ENCODE results near the gene DHRS4L2. TPM values are rescaled to one million over a fixed set of nuclear protein-coding genes. Genes with fewer than 3 reads are reported as not detected.

Gene DHRS4L2
- total and polyA plus RNA-seq, 2 of the 4 experiments (the other 2 are of a cell fraction): 11.1 to 19.6 TPM

DNA sequence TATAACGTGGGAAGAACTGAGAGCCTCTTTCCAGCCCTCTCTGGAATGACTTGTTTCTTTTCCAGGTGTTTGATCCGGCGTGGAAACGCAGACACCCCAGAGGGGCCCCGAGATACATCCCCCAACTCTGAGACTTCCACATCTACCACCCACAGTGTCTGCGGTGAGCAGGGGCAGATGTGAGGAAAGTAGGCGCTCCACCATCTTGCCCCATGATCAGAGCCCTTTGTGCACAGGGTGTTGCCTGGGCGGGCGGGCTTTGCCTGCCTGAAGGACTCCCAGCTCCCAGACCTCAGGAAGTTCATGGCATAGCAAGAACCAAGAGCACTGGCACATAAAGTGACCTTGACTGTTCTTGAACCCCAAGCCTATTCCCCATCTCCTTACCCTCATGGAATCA is 65.9 kb downstream of the DHRS4L2 start:
- Histone ChIP-seq H3K9me3 (ENCODE audit: control insufficient read depth, insufficient read depth, low read length) (no peaks in the 10 kb centered on the region), H2BK120ac (ENCODE audit: low read depth, low read length) (no peak overlapping the region), H3K56ac (ENCODE audit: extremely low read depth, insufficient read depth, low read length) (no peak overlapping the region), H3K4me2 (ENCODE audit: low read depth, low read length) (no peak overlapping the region), H3K36me3 (ENCODE audit: control insufficient read depth, insufficient read depth, low read length) (no peaks in the 10 kb centered on the region), H3K27ac (ENCODE audit: insufficient read depth, low read length) (no peak overlapping the region), H3K4me1 (ENCODE audit: control insufficient read depth, insufficient read depth, low read length) (peaks cover 5% of the 10 kb centered on the region; the same call in 1 of the 2 replicates), H2AK9ac (replicated peaks; ENCODE audit: low read depth, low read length, poor library complexity) (no peak overlapping the region), H3K4me3 (ENCODE audit: insufficient read depth, low read depth, low read length) (no peak overlapping the region), H2BK15ac (ENCODE audit: low read depth, low read length) (no peak overlapping the region), H4K91ac (ENCODE audit: insufficient read depth, low read depth, low read length) (no peak overlapping the region), H3K79me1 (ENCODE audit: low read depth in 1 of 2, low read length in 2 of 2) (no peaks in the 10 kb centered on the region), H4K8ac (ENCODE audit: low read depth in 2 of 2, low read length in 2 of 2) (no peak overlapping the region), H3K18ac (ENCODE audit: low read depth, low read length) (no peak overlapping the region), H3K14ac (replicated peaks; ENCODE audit: low read depth, low read length) (no peak overlapping the region), H3K9me1 (ENCODE audit: insufficient read depth, low read length) (0 out of 2 replicates have a peak, but pooled peaks cover 3% of the 10 kb centered on the region), H4K5ac (ENCODE audit: low read depth, low read length) (no peak overlapping the region), H2BK5ac (ENCODE audit: low read depth, low read length, poor library complexity, severe bottlenecking) (no peak overlapping the region), H3K4ac (ENCODE audit: low read depth, low read length) (no peak overlapping the region), H2AFZ (replicated peaks; ENCODE audit: low read length, poor library complexity) (no peak overlapping the region), H2BK20ac (ENCODE audit: low read depth, low read length) (no peak overlapping the region), H3K9ac (ENCODE audit: low read depth, low read length) (no peak overlapping the region), H3K27me3 (ENCODE audit: control insufficient read depth, insufficient read depth, low read length) (peaks cover 34% of the 10 kb centered on the region; the same call in 1 of the 2 replicates), H3K23ac (ENCODE audit: low read depth, low read length) (no peak overlapping the region), H2AK5ac (ENCODE audit: low read depth, low read length) (no peak overlapping the region), H4K20me1 (ENCODE audit: insufficient read depth, low read length) (peaks cover 3% of the 10 kb centered on the region; the same call in 1 of the 2 replicates)
- TF ChIP-seq MAFK (IDR thresholded peaks at IDR 0.05; ENCODE audit: low read depth, low read length): no peak
- no peak for TF ChIP-seq CEBPB (IDR thresholded peaks at IDR 0.05; ENCODE audit: low read depth, low read length)
- TF ChIP-seq NFE2L2 (IDR thresholded peaks at IDR 0.05; ENCODE audit: low read depth, low read length): no peak
- BruUV-seq (replicated peaks): no TSS peak
- ATAC-seq (ENCODE audit: low read depth) (no peak), DNase-seq (no peak)
- dilution Hi-C loops (cut with HindIII; ENCODE audit: low sequenced_read_pairs, unreplicated experiment): no loop called here
- POLR2A ChIA-PET (ENCODE audit: unreplicated experiment): no interaction called here
- CTCF ChIA-PET: interaction anchor here (1.4 kb wide), 1 partner anchor 54 kb away, joined by 4 read pairs; no protein-coding TSS in a partner anchor
- WGBS, 2 experiments (ENCODE audit: extremely low coverage in 2 of 2, insufficient read length in 1 of 2): 40% methylated on average over 2 of the region's 9 CpGs; no CpG with 5 or more reads in 1 of the 2 experiments
- intact Hi-C loops (cut with micrococcal nuclease): no loop called here
- in situ Hi-C loops (cut with MboI; ENCODE audit: low sequenced_read_pairs): loop anchor here (5.0 kb wide), 1 partner anchor 38 kb away; the partner anchor contains the start of gene PCK2

Other genes starting within 250 kb of the DHRS4L2 start
- 43.2 and 48.9 TPM in 2 replicates for gene DHRS4, start 35.2 kb upstream of the DHRS4L2 start, total RNA-seq (2012; rRNA removed)
- 48.6 and 51.8 TPM in 2 replicates for gene DHRS4, start 35.2 kb upstream of the DHRS4L2 start, polyA plus RNA-seq (2012; rRNA removed)
- gene CARMIL3, start 63.1 kb downstream of the DHRS4L2 start, total RNA-seq (2012; rRNA removed): under 0.01 TPM in 1 of 2 replicates, not detected in the other
- 0.03 TPM in 1 of 2 replicates, not detected in the other for gene CARMIL3, start 63.1 kb downstream of the DHRS4L2 start, polyA plus RNA-seq (2012; rRNA removed)
- gene CPNE6, start 82.6 kb downstream of the DHRS4L2 start, total RNA-seq (2012; rRNA removed): not detected in 2 replicates
- gene CPNE6, start 82.6 kb downstream of the DHRS4L2 start, polyA plus RNA-seq (2012; rRNA removed): not detected in 2 replicates
- gene PCK2, start 105.4 kb downstream of the DHRS4L2 start, total RNA-seq (2012; rRNA removed): 11.1 and 13.4 TPM in 2 replicates
- gene PCK2, start 105.4 kb downstream of the DHRS4L2 start, polyA plus RNA-seq (2012; rRNA removed): 23.9 and 29.4 TPM in 2 replicates
- 46.7 and 52.0 TPM in 2 replicates for gene DCAF11, start 125.8 kb downstream of the DHRS4L2 start, total RNA-seq (2012; rRNA removed)
- 19.0 and 21.0 TPM in 2 replicates for gene DCAF11, start 125.8 kb downstream of the DHRS4L2 start, polyA plus RNA-seq (2012; rRNA removed)
- gene NRL, start 126.0 kb downstream of the DHRS4L2 start, total RNA-seq (2012; rRNA removed): 0.18 and 0.28 TPM in 2 replicates
- gene NRL, start 126.0 kb downstream of the DHRS4L2 start, polyA plus RNA-seq (2012; rRNA removed): 0.70 and 0.85 TPM in 2 replicates
- gene FITM1, start 141.7 kb downstream of the DHRS4L2 start, total RNA-seq (2012; rRNA removed): not detected in 2 replicates
- gene FITM1, start 141.7 kb downstream of the DHRS4L2 start, polyA plus RNA-seq (2012; rRNA removed): not detected in 2 replicates
- 42.8 and 55.3 TPM in 2 replicates for gene PSME1, start 147.3 kb downstream of the DHRS4L2 start, total RNA-seq (2012; rRNA removed)
- 97.9 and 106 TPM in 2 replicates for gene PSME1, start 147.3 kb downstream of the DHRS4L2 start, polyA plus RNA-seq (2012; rRNA removed)
- gene EMC9, start 152.7 kb downstream of the DHRS4L2 start, total RNA-seq (2012; rRNA removed): 15.0 and 15.1 TPM in 2 replicates
- gene EMC9, start 152.7 kb downstream of the DHRS4L2 start, polyA plus RNA-seq (2012; rRNA removed): 19.2 and 21.6 TPM in 2 replicates
- 92.2 and 104 TPM in 2 replicates for gene PSME2, start 157.7 kb downstream of the DHRS4L2 start, total RNA-seq (2012; rRNA removed)
- gene PSME2, start 157.7 kb downstream of the DHRS4L2 start, polyA plus RNA-seq (2012; rRNA removed): 141 and 171 TPM in 2 replicates
- gene RNF31, start 158.6 kb downstream of the DHRS4L2 start, total RNA-seq (2012; rRNA removed): 26.1 and 37.5 TPM in 2 replicates
- gene RNF31, start 158.6 kb downstream of the DHRS4L2 start, polyA plus RNA-seq (2012; rRNA removed): 28.9 and 31.6 TPM in 2 replicates
- 29.7 and 34.6 TPM in 2 replicates for gene IRF9, start 172.3 kb downstream of the DHRS4L2 start, total RNA-seq (2012; rRNA removed)
- gene IRF9, start 172.3 kb downstream of the DHRS4L2 start, polyA plus RNA-seq (2012; rRNA removed): 23.2 and 25.6 TPM in 2 replicates
- 0.36 and 0.56 TPM in 2 replicates for gene REC8, start 183.2 kb downstream of the DHRS4L2 start, total RNA-seq (2012; rRNA removed)
- 3.5 and 3.6 TPM in 2 replicates for gene REC8, start 183.2 kb downstream of the DHRS4L2 start, polyA plus RNA-seq (2012; rRNA removed)
- 36.7 and 37.6 TPM in 2 replicates for gene IPO4, start 199.9 kb downstream of the DHRS4L2 start, total RNA-seq (2012; rRNA removed)
- 39.4 and 39.9 TPM in 2 replicates for gene IPO4, start 199.9 kb downstream of the DHRS4L2 start, polyA plus RNA-seq (2012; rRNA removed)
- 51.9 and 65.6 TPM in 2 replicates for gene TM9SF1, start 206.5 kb downstream of the DHRS4L2 start, total RNA-seq (2012; rRNA removed)
- 40.4 and 40.9 TPM in 2 replicates for gene TM9SF1, start 206.5 kb downstream of the DHRS4L2 start, polyA plus RNA-seq (2012; rRNA removed)
- gene TSSK4, start 216.8 kb downstream of the DHRS4L2 start, total RNA-seq (2012; rRNA removed): under 0.01 TPM in 1 of 2 replicates, not detected in the other
- gene TSSK4, start 216.8 kb downstream of the DHRS4L2 start, polyA plus RNA-seq (2012; rRNA removed): 0.07 TPM in 1 of 2 replicates, not detected in the other
- gene CHMP4A, start 224.6 kb downstream of the DHRS4L2 start, total RNA-seq (2012; rRNA removed): 22.0 and 31.7 TPM in 2 replicates
- gene CHMP4A, start 224.6 kb downstream of the DHRS4L2 start, polyA plus RNA-seq (2012; rRNA removed): 63.8 and 66.4 TPM in 2 replicates
- 15.1 and 16.7 TPM in 2 replicates for gene MDP1, start 227.1 kb downstream of the DHRS4L2 start, total RNA-seq (2012; rRNA removed)
- gene MDP1, start 227.1 kb downstream of the DHRS4L2 start, polyA plus RNA-seq (2012; rRNA removed): 16.7 and 17.8 TPM in 2 replicates
- 167 and 224 TPM in 2 replicates for gene NEDD8, start 243.4 kb downstream of the DHRS4L2 start, total RNA-seq (2012; rRNA removed)
- gene NEDD8, start 243.4 kb downstream of the DHRS4L2 start, polyA plus RNA-seq (2012; rRNA removed): 375 and 393 TPM in 2 replicates
- 56.1 and 92.5 TPM in 2 replicates for gene GMPR2, start 244.0 kb downstream of the DHRS4L2 start, total RNA-seq (2012; rRNA removed)
- gene GMPR2, start 244.0 kb downstream of the DHRS4L2 start, polyA plus RNA-seq (2012; rRNA removed): 63.7 and 65.7 TPM in 2 replicates